HG03097 (cell line): Measurements from ENCODE around the gene OBP2A.
"Not testable (repeated sequence)": the region's sequence is repeated elsewhere in the genome, so short reads cannot be mapped to it uniquely, and the experiment has no call there.

Source experiments
- ATAC-seq: cut with Tn5 transposase; IDR thresholded peaks from one replicate; pipeline ENCODE4 v1.9.1; 2021; ENCODE audit not compliant: unreplicated experiment, low FRiP score

The OBP2A gene

DNA sequence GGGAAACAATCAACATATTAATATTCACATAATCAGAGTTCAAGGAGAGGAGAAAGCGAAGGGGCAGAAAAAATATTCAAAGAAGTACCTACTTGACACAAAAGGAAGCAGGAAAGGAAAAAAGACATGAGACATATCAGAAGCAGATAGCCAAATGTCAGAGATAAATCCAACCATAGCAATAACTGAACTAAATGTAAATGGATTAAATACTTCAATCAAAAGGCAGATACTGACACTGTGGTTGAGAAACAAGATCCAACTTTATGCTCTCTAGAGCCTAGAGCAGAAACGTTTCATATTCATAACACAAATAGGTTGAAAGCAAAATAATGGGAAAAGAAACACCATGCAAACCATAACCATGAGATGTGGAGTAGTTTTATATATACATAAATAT lies 36.5 kb upstream of the OBP2A start:
- no peak for ATAC-seq

DNA sequence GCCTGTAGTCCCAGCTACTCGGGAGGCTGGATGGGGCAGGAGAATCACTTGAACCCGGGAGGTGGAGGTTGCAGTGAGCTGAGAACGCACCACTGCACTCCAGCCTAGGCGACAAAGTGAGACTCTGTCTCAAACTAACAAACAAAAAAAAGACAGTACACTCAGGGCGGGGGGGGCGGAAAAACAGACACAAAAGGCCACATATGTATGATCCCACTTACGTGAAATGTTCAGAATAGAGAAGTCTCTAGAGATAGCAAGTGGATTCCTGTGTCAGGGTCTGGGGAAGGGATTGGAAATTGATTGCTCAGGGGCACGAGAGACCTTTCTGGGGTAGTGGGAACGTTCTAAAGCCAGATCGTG lies 33.7 kb upstream of the OBP2A start:
- ATAC-seq = no peak

DNA sequence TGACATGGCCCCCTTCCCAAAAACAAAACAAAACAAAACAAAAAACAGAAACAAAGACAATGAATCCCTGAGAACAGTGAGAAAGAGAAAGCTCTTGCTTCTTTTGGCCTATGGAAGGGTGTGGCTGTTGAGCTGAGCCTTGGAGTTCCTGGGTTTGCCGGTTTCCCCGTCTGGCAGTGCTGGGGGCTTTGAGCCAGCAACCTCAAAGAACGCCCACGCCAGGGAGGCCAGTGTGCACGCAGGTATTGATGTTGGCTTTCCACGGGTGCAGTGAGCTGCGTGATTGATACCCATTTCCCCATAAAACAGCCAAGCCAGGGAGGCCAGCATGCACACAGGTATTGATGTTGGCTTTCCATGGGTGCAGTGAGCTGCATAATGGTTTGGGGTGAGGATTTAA lies 33.0 kb upstream of the OBP2A start:
- no peak for ATAC-seq

DNA sequence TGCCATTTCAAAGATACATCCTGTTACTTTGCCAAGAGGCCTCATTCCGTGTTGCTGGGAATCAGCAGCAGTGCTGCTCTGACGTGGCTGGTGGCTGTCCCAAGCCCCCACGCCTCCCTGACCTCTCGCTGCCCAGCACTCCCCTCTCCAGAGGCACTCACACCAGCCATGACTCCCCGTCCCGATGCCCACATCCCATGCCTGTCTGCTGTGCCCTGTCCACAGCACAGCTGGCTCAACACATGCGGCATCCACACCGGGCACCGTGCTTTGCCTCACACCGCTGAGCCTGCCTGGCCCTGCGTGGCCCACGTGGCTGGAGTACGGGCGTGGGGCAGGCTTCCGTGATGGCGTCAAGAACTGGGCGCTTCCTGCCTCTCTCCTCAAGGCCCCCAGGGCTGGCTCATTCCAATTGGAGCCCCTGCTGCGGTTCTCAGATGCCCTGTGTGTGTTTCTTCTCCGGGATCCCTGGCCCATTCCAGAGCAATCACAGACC lies 32.5 kb upstream of the OBP2A start:
- no peak for ATAC-seq

DNA sequence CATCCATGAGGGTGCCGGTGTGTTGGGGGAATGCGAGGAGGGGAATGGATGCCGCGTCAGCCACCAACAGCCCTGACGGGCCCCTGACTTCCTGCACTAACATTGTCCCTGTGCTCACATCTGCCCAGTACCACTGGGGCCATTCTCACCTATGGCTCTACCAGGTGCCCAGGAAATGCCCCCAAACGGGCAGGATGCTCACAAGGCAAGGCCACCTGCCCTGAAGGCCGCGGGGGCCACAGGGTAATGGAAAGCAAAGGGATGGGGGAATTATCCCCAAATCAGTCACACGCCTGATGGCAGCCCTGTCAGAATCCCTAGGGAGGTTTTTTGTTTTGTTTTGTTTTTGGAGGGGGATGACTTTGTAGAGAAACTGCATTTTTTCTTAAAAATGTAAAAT lies 32.0 kb upstream of the OBP2A start:
- ATAC-seq = not testable (repeated sequence)

DNA sequence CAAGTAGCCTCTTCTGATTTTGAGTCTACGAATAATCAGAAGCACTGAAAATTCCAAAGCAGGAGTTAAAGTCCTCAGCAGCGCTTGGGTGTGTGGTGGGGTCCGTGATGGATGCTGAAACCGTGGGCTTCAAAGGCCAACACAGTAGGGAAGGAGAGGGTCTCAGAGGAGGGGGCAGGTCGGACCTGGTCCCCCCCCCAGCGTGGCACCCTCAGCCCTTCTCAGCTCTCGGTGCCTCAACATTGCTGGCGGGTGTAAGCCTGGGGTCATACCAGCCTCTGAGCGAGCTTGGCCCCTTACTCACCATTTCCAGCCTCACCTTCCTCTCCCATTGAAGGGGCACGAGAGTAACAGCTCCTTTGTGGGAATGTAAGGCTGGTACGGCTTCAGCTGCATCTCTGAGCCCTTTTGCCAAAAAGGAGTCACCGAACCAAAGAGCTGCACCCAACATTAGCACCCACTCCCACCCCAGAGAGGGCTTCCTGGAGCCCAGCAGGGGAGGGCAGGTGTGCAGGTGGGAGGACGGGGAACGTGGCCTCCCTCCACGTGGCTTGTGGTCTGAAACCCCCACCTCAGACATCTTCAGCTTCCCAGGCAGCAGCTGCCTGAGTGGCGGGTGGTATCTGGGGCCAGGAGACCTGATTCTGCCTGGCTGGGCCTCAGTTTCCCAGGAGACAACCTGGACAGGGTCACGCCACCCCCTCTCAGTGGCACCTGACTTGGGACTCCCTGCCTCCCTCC lies 31.4 kb upstream of the OBP2A start:
- no peak for ATAC-seq

DNA sequence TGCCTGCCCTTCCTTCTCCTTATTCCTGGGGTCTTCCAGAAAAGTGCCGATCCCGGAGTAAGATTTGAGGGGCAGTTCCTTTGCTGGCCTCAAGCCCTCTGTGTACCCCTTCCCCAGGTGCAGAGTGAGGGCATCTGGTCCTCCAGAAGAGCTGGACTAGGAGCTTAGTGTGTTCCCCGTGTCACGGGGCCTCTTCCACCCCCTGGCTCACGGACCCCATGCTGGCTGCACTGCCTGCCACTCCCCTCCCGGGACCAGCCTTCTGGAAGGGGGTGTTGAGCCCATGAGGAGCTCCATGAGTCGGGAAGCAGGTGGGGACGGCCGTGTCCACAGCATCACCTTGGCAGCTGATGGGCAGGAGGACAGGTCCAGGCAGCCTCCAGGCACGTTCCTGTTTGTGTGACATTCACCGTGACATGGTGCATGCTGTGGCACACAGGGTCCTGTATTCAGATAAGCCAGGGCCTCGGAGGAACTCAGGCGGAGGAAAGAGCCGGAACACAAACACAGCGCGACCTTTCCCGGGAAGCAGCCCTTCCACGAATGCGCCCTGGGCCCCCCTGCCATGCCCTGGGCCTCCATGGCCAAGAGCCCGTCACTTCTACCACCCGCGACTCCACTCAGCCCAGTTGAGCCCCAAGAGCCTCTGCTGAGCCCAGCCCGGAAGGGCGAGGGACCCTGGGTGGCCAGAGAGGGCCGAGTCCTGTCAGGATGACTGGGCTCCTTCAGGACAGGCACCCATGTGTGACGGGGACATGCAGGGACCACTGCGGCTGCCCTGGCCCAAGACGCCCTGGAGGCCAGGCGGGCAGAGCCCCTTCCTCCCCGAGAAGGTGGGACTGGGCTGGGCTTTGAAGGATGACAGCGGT lies 30.6 kb upstream of the OBP2A start:
- ATAC-seq = no peak

DNA sequence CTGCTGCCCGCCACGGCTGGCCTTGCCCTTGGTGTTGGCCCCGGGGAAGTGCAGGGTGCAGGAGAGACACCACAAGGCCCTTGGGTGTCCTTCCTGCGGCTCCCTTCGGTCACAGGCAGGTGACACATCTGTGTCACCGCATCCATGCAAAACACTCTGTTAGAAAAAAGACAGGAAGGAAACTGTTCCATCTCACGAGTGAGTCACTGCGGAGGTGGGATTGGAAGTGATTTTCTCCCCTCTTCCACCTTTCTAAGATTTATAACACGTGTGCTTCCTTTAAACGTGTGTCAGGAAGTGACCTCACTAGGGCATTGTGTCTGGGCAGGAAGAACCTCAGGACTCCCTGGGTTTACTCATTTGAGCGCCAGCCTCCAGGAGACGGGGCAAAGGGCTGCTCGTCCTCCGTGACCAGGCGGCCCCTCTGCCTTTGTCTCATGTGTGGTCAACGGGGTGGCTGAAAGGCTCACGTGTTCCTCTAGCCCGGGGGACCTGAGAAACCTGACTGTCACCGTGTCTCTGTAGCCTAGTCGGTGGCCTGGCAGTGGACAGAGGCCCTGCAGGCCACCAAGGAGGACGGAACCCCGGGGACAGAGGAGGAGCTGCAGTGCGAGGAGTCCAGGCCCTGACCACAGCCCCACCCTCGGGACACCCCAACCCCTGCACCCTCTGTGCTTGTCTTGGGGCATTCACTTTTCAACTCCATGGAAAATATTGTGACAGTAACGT lies 29.6 kb upstream of the OBP2A start:
- ATAC-seq = no peak

DNA sequence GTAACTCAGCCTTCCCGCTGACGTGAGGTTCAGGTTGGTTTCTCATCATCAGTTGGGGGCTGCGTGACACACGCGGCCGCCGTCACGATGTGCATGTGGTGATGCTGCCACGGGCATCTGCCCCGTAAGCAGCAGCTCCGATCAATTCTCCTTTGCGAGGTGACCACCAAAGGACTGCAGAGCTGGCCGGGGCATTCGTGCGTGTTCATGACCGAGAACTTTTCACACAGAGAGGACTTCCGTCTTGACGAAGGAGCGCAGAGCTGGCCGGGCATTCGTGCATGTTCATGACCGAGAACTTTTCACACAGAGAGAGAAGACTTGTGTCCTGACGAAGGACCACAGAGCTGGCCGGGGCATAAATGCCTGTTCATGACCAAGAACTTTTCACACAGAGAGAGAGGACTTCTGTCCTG lies 28.5 kb upstream of the OBP2A start:
- no peak for ATAC-seq

DNA sequence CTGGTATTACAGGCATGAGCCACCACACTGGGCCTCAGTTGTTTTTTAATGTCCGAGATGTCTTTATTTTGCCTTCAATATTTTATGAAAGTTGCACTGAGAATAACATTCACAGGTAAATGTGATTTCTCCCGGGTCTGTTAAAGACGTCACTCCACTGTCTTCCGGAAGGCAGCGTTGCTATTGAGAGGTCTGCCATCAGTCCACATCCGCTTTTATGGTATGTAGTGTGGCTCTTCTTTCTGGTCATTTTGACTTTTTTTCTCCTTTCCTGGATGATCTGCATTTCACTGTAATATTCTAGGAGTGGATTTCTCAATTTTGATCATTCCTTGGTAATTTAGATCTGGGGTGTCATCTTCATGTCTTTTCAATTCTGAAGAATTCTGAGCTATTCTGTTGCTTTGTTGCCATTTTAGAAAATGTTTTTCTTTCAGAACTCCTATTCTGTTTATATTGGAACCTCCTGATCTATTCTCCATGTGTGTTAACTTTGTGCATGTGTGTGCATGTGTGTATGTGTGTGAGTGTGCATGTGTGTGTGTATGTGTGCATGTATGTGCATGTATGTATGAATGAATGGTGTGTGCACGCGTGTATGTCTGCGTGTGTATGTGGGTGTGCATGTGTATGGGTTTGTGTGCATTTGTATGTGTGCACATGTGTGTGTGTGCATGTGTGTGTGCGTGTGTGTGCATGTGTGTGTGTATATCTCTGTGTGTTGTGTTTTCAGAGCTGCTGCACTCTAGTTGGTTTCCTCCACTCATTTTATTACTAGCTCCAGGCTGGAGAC lies 26.6 kb upstream of the OBP2A start:
- no peak for ATAC-seq

DNA sequence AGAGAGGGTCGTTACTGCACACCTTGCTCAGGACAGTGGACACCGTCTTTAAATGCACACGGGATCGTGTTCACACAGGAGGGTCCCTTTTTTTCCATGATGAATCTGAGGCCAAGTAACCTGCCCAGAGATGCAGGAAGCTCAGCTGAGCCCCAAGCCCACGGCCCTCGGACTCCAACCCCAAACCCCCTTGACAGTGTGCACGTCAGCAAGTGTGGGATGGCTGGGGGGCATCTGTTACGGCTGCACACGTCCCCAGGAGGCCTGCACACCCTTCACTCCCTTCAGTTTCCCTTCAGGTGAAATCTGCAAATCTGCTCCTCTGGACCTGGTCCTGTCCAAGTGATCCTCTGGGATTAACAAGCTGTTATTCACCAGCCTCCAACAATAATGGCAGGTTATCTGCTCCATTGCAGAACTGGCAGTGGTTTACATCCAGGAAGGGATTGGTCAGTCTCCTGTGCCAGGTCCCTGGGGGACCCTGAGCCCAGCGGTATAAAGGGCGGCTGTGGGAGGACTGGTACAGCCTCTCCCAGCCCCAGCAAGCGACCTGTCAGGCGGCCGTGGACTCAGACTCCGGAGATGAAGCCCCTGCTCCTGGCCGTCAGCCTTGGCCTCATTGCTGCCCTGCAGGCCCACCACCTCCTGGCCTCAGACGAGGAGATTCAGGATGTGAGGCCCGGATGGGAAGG lies 24.9 kb upstream of the OBP2A start, which contains the start of gene LCN1:
Gene LCN1, plus strand, starts transcription at position 525 of the 692 bp plus-strand sequence. Its CDS starts 58 bp downstream, at position 583.
- ATAC-seq = no peak

DNA sequence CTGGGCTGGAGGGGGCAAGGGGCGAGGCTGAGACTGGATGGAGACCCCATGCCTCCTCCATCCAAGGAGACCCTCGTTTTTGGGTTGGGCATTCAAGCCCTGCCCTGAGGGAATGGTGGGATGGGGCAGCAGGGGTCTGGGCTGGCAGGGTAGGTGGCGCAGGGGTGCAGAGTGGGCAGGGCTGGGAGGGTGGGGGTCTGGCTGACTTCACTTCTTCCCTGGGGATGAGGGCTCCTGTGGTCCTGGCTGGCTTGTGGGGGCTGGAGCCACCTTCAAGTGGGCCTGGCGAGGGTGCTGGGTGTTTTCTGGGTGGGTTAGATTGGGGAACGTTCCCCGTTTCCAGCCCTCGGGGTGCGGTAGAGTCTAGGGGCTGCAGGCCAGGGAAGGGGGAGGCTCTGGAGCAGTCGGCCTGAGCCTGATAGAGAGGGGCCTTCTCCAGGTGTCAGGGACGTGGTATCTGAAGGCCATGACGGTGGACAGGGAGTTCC lies 24.3 kb upstream of the OBP2A start:
- no peak for ATAC-seq

DNA sequence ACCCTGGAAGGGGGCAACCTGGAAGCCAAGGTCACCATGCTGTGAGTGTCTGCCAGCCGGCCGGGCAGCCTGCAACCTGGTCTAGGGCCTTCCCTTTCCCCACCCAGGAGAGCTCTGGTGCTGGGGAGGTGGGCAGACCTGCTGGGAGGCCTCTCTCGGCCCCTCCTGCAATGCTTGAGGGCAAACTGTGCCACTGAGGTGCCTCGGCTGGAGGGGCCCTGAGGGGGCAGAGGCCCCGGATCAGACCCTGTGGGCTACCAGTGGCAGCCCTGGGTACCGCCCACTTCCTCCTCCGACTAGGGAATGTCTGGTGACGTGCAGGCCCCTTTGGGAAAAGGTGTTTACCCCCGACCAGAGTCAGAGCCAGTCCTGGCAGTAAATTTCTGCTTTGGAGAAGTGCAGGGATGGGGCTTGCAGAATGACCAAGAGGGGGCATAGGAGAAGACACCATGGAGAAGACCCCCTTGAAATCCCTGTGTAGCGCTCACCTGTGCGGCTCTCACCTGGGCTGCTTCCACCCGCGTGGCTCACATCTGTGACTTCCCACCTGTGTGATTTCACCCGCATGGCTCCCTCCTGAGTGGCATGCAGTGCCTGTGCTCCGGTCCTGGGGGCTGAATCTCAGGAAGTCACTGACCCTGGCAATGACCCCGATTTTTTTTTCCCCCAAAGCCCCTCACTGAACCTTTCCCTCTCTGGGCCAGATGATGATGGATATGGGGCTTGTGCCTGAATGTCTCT lies 23.6 kb upstream of the OBP2A start:
- no peak for ATAC-seq

DNA sequence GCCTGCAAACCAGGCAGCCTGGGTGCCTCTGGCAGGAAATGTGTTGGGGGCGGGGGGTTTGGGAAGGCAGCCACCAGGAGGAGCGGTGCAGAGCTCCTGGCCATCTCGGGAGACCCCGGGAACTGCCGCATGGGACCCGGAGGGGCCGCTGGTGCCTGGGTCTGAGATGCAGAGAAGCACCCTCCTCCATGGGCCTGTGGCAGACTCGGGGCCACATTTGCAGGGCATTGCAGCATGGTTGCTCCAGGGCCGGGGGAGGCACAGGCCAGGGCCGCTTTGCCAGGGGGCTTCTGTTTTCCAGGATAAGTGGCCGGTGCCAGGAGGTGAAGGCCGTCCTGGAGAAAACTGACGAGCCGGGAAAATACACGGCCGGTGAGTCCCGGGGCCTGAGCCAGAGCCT lies 23.0 kb upstream of the OBP2A start:
- ATAC-seq = no peak

DNA sequence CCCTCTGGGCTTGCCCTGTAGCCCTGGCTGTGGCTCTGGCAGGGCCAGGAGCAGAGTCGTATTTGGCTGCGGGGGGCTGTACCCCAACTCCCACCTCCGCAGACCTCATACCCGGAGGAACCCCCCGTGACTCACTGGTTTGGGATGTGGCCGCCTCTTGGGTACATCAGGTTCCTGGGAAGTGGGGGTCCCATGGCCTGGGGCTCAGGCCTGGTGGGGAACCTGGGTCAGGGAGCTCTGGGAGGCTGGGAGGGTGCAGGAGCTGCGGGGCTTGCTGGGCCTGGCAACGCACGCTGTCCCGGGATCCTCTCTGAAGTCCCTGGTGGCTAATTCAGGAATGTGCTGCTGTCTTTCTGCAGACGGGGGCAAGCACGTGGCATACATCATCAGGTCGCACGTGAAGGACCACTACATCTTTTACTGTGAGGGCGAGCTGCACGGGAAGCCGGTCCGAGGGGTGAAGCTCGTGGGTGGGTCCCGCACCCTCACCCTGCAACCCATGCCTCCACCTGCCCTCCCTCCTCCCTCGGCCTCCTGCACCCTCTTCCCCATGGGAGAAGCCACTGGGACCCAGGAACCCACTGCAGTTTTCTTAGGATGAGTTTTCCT lies 22.3 kb upstream of the OBP2A start:
- ATAC-seq = no peak

DNA sequence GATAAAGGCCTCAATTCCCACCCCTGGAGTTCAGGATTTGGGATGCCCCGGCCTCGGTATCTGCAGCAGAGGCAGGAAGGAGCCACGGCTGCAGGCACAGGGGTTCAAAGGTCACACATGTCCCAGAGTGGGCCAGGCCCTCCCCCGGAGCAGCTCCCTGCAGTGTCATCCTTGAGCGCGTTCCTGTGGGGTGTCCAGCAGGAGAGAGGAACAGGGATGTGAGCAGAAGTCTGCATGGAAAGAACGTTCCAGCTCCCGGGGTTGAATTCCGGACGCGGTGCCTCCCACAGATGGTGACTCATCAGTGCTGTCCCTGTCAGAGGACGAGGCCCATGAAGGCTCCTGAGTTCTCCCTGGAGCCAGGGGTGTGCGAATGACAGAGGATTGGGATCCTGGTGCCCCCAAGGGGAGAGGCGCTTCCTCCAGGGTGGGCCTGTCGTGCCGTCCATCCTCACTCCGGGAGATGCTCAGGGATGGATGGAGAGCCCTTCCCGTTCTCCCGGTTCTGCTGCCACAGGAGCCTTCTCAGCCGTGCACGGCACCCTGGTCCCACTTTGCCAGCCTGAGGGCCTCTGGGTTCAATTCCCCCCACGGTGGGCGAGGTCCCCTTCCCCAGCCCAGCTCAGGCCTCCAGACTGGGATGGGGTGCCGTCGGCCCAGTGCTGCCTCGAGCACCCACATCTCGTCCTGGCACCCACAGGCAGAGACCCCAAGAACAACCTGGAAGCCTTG lies 21.6 kb upstream of the OBP2A start:
- ATAC-seq = no peak

DNA sequence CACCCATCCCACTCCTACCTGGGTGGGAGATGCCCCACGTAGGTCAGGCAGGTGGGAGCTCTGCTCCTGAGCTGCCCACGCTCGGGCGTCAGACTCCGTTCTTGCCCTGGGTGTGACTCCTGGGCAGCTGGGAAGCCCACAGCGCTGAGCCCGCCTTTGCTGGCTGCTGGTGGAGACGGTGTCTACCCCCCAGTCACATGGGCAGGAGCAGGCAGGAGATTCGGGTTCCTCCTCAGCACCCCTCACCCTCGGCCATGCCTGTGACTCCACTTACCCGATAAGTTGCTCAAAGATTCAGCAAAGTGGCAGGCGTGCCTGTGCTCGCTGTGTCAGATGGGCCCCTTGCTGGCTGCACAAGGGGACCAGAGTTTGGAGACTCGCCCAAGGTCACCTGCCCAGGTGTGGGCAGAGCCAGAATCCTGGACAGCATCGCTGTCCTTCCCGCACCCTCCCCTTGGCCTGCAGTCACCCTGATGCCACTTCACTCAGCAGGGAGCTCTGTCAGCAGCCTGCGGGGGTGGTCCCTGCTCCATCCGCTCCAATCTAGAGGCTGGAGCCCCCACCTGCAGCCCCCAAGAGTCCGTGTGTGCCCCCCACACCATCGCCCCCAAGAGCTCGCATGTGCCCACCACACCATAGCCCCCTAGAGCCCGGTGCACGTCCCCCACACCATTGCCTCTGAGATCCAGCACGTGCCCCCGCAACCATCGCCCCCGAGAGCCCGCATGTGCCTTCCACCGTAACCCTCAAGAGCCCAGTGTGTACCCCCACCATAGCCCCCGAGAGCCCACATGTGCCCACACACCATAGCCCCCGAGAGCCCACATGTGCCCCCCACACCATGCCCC lies 20.5 kb upstream of the OBP2A start:
- ATAC-seq = no peak
